Ecto neural progenitor cell (in vitro differentiated cells): Measurements from ENCODE around the gene ZBTB5.
"Not testable (repeated sequence)": the region's sequence is repeated elsewhere in the genome, so short reads cannot be mapped to it uniquely, and the experiment has no call there.

Experiments
- DNase-seq: peaks from one replicate; pipeline ENCODE4 v3.0.0-alpha.2; 2018; ENCODE audit warnings: low spot score

Gene ZBTB5

GRCh38 chr9:37404590-37404989, 60.7 kb downstream of the ZBTB5 start:
- no peak for DNase-seq

GRCh38 chr9:37399336-37399735, 65.9 kb downstream of the ZBTB5 start:
- DNase-seq = no peak

GRCh38 chr9:37398464-37399025, 66.7 kb downstream of the ZBTB5 start:
- no peak for DNase-seq

- not testable (repeated sequence) for DNase-seq
Measured at GRCh38 chr9:37397948-37398347, 67.3 kb downstream of the ZBTB5 start.

- no peak for DNase-seq
Measured at GRCh38 chr9:37395663-37396062, 69.6 kb downstream of the ZBTB5 start.

GRCh38 chr9:37395229-37395628, 70.0 kb downstream of the ZBTB5 start:
- no peak for DNase-seq

- no peak for DNase-seq
Measured at GRCh38 chr9:37392272-37392671, 73.0 kb downstream of the ZBTB5 start.

GRCh38 chr9:37390759-37391158, 74.5 kb downstream of the ZBTB5 start:
- DNase-seq = no peak
